GM23248 (cell line): ENCODE results near the gene CSNK1A1. TPM values are rescaled to one million over a fixed set of nuclear protein-coding genes. Genes with fewer than 3 reads are reported as not detected.

Experiments
- DNase-seq: peaks from one replicate; pipeline ENCODE4 v3.0.0-alpha.2; 2015
- H2AFZ ChIP-seq: fragments of 200-600 bp; sonication (generic); 2 replicates; pipeline ENCODE4 v1.6.1; 2016; ENCODE audit warnings: antibody characterized with exemption
- H3F3A ChIP-seq: fragments of 200-600 bp; sonication (generic); 2 replicates; pipeline ENCODE4 v1.6.1; 2016; ENCODE audit warnings: mild to moderate bottlenecking, antibody characterized with exemption, mixed run types; ENCODE audit not compliant: insufficient read depth
- H3K27ac ChIP-seq: fragments of 200-600 bp; sonication (generic); 2 replicates; pipeline ENCODE4 v1.5.1; 2016; ENCODE audit warnings: mild to moderate bottlenecking
- H3K27me3 ChIP-seq: fragments of 200-600 bp; sonication (generic); replicated peaks from 2 replicates; pipeline ENCODE4 v1.6.1; 2016; ENCODE audit warnings: mild to moderate bottlenecking; ENCODE audit not compliant: insufficient read depth
- H3K36me3 ChIP-seq: fragments of 200-600 bp; sonication (generic); 2 replicates; pipeline ENCODE4 v1.6.1; 2016; ENCODE audit warnings: low read depth, mild to moderate bottlenecking
- H3K4me1 ChIP-seq: fragments of 200-600 bp; sonication (generic); 2 replicates; pipeline ENCODE4 v1.6.1; 2016; ENCODE audit warnings: mild to moderate bottlenecking; ENCODE audit not compliant: insufficient read depth
- H3K4me2 ChIP-seq: fragments of 200-600 bp; sonication (generic); one replicate; pipeline ENCODE4 v1.6.1; 2016; ENCODE audit warnings: mild to moderate bottlenecking; ENCODE audit not compliant: unreplicated experiment
- H3K4me3 ChIP-seq: fragments of 200-600 bp; sonication (generic); 2 replicates; pipeline ENCODE4 v1.5.1; 2016; ENCODE audit warnings: mild to moderate bottlenecking
- H3K79me2 ChIP-seq: fragments of 200-600 bp; sonication (generic); 2 replicates; pipeline ENCODE4 v1.6.1; 2016; ENCODE audit warnings: mild to moderate bottlenecking; ENCODE audit not compliant: insufficient read depth
- H3K9ac ChIP-seq: fragments of 200-600 bp; sonication (generic); 2 replicates; pipeline ENCODE4 v1.6.1; 2016; ENCODE audit warnings: mild to moderate bottlenecking
- H3K9me2 ChIP-seq: fragments of 200-600 bp; sonication (generic); 2 replicates; pipeline ENCODE4 v1.6.1; 2016; ENCODE audit warnings: mixed run types, mild to moderate bottlenecking, moderate library complexity; ENCODE audit not compliant: insufficient read depth
- H3K9me3 ChIP-seq: fragments of 200-600 bp; sonication (generic); one replicate; pipeline ENCODE4 v1.6.1; 2017; ENCODE audit warnings: low read depth
- H4K20me1 ChIP-seq: fragments of 200-600 bp; sonication (generic); 2 replicates; pipeline ENCODE4 v1.6.0; 2016; ENCODE audit not compliant: insufficient read depth
- EZH2 ChIP-seq: fragments of 200-600 bp; sonication (generic); IDR thresholded peaks from 2 replicates; pipeline ENCODE4 v1.6.1; 2018; ENCODE audit warnings: antibody characterized with exemption, mild to moderate bottlenecking; ENCODE audit not compliant: insufficient read depth, poor library complexity, severe bottlenecking
- EZH2phosphoT487 ChIP-seq: fragments of 200-600 bp; sonication (generic); IDR thresholded peaks from 2 replicates; pipeline ENCODE4 v1.6.1; 2018; ENCODE audit warnings: antibody characterized with exemption, moderate library complexity, mild to moderate bottlenecking, low read depth; ENCODE audit not compliant: insufficient read depth
- WGBS, 2 experiments: methylation state at CpG; one replicate each; pipeline ENCODE4 v1.1.6; 2015 to 2017; ENCODE audit warnings: low lambda C conversion rate in 2 of 2, low coverage in 1 of 2; ENCODE audit errors: missing lambda C conversion rate in 2 of 2; 5-methylcytosine and 5-hydroxymethylcytosine counted together
- in situ Hi-C: fragments of 300-500 bp; cut with MboI; formaldehyde crosslinking; loops from 2 replicates; pipeline ENCODE4 v1.15.0; 2020
- polyA plus RNA-seq: library from polyadenylated mRNA; unstranded; fragments of >200 nt; fragmentation: Nextera tagmentation; extraction: Ambion mirVana; gene quantifications from 2 replicates; pipeline ENCODE4 v1.2.1, GENCODE V29; 2016
- total RNA-seq: library from RNA; depleted of rRNA; stranded (reverse); fragments of >200 nt; shearing (Covaris generic); gene quantifications from 2 replicates; pipeline ENCODE4 v1.2.3, GENCODE V29; 2014

CSNK1A1 gene
- total and polyA plus RNA-seq, 2 experiments from 2014 or later: 228 to 415 TPM

DNA sequence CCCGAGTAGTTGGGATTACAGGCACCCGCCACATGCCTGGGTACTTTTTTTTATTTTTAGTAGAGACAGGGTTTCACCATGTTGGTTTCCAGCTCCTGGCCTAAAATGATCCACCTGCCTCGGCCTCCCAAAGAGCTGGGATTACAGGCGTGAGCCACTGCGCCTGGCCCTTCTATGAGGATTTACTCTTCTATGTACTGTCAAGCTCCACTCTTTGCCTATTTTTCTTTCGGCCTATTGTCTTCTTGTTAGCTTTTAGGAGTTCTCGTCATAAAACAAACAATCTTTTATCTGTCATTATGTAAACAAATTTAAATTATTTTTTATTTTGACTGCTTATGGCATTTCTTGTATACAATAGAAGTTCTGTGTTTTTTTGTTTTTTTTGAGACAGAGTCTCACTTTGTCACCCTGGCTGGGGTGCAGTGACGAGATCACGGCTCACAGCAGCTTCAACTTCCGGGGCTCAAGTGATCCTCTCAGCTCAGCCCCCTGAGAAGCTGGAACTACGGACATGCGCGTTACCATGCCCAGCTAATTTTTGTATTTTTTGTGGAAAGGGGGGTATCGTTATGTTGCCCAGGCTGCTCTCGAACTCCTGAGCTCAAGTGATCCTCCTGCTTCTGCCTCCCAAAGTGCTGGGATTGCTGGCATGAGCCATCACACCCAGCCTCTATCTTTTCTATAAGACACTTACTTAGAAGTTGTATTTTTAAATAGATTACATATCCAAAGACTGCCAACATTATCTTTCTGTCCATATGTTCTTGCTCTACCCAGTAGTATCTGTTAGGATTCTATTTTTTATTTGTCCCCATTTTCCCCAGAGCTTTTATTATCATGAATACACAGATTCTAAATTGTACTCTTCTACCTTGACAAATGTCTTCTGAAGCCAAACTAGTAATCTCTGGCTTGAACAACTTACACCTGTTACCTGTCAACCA, 29.2 kb downstream of the CSNK1A1 start:
- no peak overlapping the region for H3K9ac ChIP-seq
- H4K20me1 ChIP-seq: peaks cover 26% of the 10 kb centered on the region
- H3K9me2 ChIP-seq: no peaks in the 10 kb centered on the region
- peaks cover 43% of the 10 kb centered on the region; the same call in 1 of the 2 replicates for H3K36me3 ChIP-seq
- TF ChIP-seq EZH2phosphoT487 (no peak), EZH2 (no peak)
- H3F3A ChIP-seq: peaks cover 66% of the 10 kb centered on the region
- peaks cover 100% of the 10 kb centered on the region for H3K79me2 ChIP-seq
- no peak overlapping the region for H3K4me2 ChIP-seq
- no peak overlapping the region for H3K27ac ChIP-seq
- no peaks in the 10 kb centered on the region for H3K27me3 ChIP-seq
- WGBS, 2 experiments: 94 to 95% methylated on average over 15 of the region's 15 CpGs
- peaks cover 69% of the 10 kb centered on the region for H3K4me1 ChIP-seq
- no peak overlapping the region for H2AFZ ChIP-seq
- no peaks in the 10 kb centered on the region for H3K9me3 ChIP-seq
- no peak overlapping the region for H3K4me3 ChIP-seq
- in situ Hi-C loops: no loop called here
- DNase-seq: no peak

DNA sequence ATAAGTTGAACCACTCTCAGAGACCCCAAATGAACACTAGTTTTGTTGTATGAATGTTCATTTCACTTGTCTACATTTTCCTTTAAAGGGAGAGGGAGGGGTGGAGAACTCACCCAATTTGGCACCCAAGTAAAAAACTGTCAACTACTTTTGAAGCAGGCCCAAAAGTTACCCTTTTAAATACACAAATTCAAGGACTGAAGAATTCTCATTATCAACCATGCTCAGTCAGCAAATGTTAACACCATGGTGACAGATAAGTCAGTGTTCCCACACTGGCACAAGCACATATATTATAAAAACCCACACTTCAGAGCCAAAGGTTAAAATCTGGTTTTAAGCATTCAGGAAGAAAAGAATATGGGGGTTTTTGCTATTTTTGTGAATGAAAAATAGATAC, 31.6 kb downstream of the CSNK1A1 start:
- Histone ChIP-seq H3K4me2 (peak overlapping the region; percentile 71), H3K27ac (peak overlapping the region; percentile 76), H3K36me3 (peaks cover 49% of the 10 kb centered on the region; the same call in 1 of the 2 replicates)

DNA sequence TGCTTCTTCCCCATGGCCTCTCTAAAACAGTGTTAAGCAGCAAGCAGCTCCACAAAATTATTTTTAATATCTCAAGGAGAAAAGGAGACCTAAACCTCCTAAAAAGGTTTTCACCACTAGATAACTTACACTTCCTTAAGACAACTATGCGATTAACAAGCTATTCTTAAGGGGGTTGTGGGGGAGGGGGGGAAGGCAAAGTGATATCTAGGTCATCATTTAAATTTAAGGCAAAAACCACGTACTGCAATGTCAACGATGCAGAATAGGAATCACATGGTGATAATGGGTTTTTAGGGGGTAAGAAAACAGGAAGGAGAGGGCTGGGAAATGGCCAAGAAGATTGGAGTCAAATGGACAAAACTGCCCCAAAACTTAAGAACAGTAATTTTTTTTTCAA, 32.6 kb downstream of the CSNK1A1 start:
- Histone ChIP-seq H3K9me2 (no peaks in the 10 kb centered on the region), H4K20me1 (peaks cover 13% of the 10 kb centered on the region), H3K27me3 (no peaks in the 10 kb centered on the region), H3K9me3 (no peaks in the 10 kb centered on the region), H3K9ac (peak overlapping the region; percentile 51), H3K4me2 (peak overlapping the region; percentile 71), H3K36me3 (peaks cover 42% of the 10 kb centered on the region; the same call in 1 of the 2 replicates), H3K79me2 (peaks cover 100% of the 10 kb centered on the region), H3K27ac (peak overlapping the region; percentile 76), H3K4me1 (peaks cover 69% of the 10 kb centered on the region), H2AFZ (no peak overlapping the region), H3F3A (peaks cover 78% of the 10 kb centered on the region), H3K4me3 (peak overlapping the region; percentile 43)
- no peak for DNase-seq
- 65 to 70% methylated on average over 3 of the region's 3 CpGs for WGBS, 2 experiments
- in situ Hi-C loops: no loop called here
- TF ChIP-seq EZH2phosphoT487: no peak
- no peak for TF ChIP-seq EZH2

More for the DNA sequence above, 31.6 kb downstream of the CSNK1A1 start:
- Histone ChIP-seq H3K9me2 (no peaks in the 10 kb centered on the region), H3K4me3 (peak overlapping the region; percentile 2; the same call in 1 of the 2 replicates), H3K9me3 (no peaks in the 10 kb centered on the region), H4K20me1 (peaks cover 19% of the 10 kb centered on the region), H3K4me1 (peaks cover 71% of the 10 kb centered on the region), H3K9ac (0 out of 2 replicates have a peak overlapping the region, but pooled peaks have one; percentile 11), H2AFZ (no peak overlapping the region), H3K27me3 (no peaks in the 10 kb centered on the region), H3F3A (peaks cover 75% of the 10 kb centered on the region), H3K79me2 (peaks cover 100% of the 10 kb centered on the region)
- TF ChIP-seq EZH2: no peak
- TF ChIP-seq EZH2phosphoT487: no peak
- no peak for DNase-seq
- in situ Hi-C loops: no loop called here

DNA sequence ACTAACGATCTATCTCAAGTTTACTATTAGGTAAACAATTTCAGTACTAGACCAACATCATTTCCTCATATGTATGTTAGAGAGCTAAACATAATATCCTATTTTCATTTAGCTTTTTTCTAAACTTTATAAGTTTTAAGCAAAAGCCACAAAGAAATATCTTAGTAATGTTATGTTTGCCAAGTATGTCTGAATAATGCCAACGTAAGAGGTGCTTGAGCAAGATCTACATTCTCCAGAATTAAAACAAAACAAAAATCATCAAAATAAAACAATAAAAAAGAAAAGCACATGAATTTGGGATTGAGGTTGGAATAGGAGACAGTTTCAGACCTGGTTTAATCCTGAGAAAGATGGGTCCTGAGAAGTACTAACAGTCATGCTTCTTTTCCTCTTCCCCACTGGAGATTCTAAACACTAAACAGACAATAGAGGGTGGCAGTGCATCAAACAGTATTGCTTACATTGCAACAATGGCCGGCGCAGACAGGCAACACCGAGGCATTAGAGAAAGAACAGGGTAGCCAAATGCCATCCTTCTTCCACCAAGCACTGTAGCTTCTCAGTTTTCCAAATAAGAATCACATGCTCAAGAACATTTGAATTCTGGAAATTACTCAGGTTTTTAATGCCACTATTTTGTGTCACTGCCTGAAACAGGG, 33.6 kb downstream of the CSNK1A1 start:
- peak overlapping the region; percentile 43 for H3K4me3 ChIP-seq
- peak; percentile 68 for DNase-seq

More for the DNA sequence above, 33.6 kb downstream of the CSNK1A1 start:
- Histone ChIP-seq H3K36me3 (peaks cover 44% of the 10 kb centered on the region), H3K9ac (peak overlapping the region; percentile 51), H3K27me3 (no peaks in the 10 kb centered on the region), H3K79me2 (peaks cover 100% of the 10 kb centered on the region), H4K20me1 (peaks cover 13% of the 10 kb centered on the region), H3K4me1 (peaks cover 69% of the 10 kb centered on the region), H3K4me2 (peak overlapping the region; percentile 71), H3K9me3 (no peaks in the 10 kb centered on the region), H3K27ac (peak overlapping the region; percentile 76), H2AFZ (no peak overlapping the region; the same call in 1 of the 2 replicates), H3K9me2 (no peaks in the 10 kb centered on the region), H3F3A (peaks cover 83% of the 10 kb centered on the region)
- WGBS, 2 experiments: 34 to 41% methylated on average over 5 of the region's 5 CpGs
- TF ChIP-seq EZH2phosphoT487: no peak
- no peak for TF ChIP-seq EZH2
- in situ Hi-C loops: no loop called here
